IMR-90 (cell line): ENCODE data around the gene GLRA3.

Experiments
- MAZ ChIP-seq: IDR thresholded peaks from 2 replicates; pipeline ENCODE4 v1.6.1; 2012; ENCODE audit warnings: low read depth, mild to moderate bottlenecking, low read length, improper control_type of control experiment, moderate library complexity, borderline replicate concordance
- POLR2A ChIP-seq: IDR thresholded peaks from 2 replicates; pipeline ENCODE4 v1.6.1; 2012; ENCODE audit warnings: mild to moderate bottlenecking, low read depth, low read length
- RFX5 ChIP-seq: IDR thresholded peaks from 2 replicates; pipeline ENCODE4 v1.8.0; 2012; ENCODE audit warnings: low read depth, mild to moderate bottlenecking, low read length, moderate library complexity
- TF ChIP-seq, protein P1 (sequence below): conservative IDR thresholded peaks from 2 replicates; pipeline ENCODE4 v1.5.1; 2012; ENCODE audit warnings: mild to moderate bottlenecking, low read depth, low read length, improper control_type of control experiment

DNA sequence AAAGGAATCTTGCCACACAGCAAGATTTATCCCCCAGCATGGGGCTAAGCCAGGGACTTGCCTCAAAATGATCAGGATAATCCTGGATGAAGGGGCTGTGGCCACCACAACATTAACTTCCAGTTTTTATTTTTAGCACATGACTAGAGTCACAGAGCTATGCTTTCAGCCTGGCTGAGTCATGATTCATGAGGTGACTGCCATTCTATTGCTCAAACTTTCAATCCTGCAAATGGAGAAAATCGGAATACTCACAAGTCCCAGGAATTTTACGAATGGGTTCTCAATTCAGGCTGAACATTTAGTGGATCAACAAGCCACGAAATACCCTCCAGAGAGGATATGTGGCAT lies 236.1 kb downstream of the GLRA3 start:
- TF ChIP-seq, protein P1, sequence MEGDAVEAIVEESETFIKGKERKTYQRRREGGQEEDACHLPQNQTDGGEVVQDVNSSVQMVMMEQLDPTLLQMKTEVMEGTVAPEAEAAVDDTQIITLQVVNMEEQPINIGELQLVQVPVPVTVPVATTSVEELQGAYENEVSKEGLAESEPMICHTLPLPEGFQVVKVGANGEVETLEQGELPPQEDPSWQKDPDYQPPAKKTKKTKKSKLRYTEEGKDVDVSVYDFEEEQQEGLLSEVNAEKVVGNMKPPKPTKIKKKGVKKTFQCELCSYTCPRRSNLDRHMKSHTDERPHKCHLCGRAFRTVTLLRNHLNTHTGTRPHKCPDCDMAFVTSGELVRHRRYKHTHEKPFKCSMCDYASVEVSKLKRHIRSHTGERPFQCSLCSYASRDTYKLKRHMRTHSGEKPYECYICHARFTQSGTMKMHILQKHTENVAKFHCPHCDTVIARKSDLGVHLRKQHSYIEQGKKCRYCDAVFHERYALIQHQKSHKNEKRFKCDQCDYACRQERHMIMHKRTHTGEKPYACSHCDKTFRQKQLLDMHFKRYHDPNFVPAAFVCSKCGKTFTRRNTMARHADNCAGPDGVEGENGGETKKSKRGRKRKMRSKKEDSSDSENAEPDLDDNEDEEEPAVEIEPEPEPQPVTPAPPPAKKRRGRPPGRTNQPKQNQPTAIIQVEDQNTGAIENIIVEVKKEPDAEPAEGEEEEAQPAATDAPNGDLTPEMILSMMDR, result no peak
- TF ChIP-seq POLR2A (no peak), MAZ (no peak), RFX5 (no peak)
